Keratinocyte (primary cell): ENCODE measurements around the gene FAM124A.

Experiments
- EZH2 ChIP-seq: IDR thresholded peaks from one replicate; pipeline ENCODE4 v1.6.1; 2012; ENCODE audit warnings: inconsistent platforms, mild to moderate bottlenecking, low read length, moderate library complexity
- TF ChIP-seq, protein P1 (sequence below), 3 experiments: IDR thresholded peaks in 1 of 3; conservative IDR thresholded peaks in 1 of 3; optimal IDR thresholded peaks in 1 of 3; 2 replicates in 2 of 3; 3 replicates in 1 of 3; pipeline versions ENCODE3 to v1.5.1; 2011; ENCODE audit warnings: low read length in 3 of 3, mild to moderate bottlenecking in 3 of 3, moderate library complexity in 2 of 3, control low read depth in 1 of 3, inconsistent platforms in 1 of 3; ENCODE audit not compliant: insufficient read depth in 2 of 3; ENCODE audit errors: extremely low read depth in 1 of 3

DNA sequence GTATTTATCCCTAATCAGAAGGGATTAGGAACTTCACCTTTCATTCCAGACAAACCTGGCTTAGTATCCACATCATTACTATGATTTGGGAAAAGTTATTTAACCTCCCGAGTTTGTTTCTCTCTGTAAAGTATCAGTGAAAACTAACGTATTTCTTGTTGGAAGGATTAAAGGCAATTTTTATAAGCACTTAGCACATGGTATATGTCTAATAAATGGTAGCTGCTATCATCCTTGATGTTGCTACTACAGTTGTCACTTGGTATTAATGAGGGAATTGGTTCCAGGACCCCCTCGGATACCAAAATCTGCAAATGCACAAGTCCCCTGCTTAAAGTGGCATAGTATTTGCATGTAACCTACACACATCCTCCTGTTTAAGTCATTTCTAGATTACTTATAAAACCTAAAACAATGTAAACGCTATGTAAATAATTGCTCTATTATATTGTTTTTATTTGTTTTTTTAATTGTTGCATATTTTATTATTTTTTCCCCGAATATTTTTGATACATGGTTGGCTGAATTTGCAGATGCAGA, 42.7 kb upstream of the FAM124A start:
- TF ChIP-seq, protein P1, sequence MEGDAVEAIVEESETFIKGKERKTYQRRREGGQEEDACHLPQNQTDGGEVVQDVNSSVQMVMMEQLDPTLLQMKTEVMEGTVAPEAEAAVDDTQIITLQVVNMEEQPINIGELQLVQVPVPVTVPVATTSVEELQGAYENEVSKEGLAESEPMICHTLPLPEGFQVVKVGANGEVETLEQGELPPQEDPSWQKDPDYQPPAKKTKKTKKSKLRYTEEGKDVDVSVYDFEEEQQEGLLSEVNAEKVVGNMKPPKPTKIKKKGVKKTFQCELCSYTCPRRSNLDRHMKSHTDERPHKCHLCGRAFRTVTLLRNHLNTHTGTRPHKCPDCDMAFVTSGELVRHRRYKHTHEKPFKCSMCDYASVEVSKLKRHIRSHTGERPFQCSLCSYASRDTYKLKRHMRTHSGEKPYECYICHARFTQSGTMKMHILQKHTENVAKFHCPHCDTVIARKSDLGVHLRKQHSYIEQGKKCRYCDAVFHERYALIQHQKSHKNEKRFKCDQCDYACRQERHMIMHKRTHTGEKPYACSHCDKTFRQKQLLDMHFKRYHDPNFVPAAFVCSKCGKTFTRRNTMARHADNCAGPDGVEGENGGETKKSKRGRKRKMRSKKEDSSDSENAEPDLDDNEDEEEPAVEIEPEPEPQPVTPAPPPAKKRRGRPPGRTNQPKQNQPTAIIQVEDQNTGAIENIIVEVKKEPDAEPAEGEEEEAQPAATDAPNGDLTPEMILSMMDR (optimal IDR thresholded peaks at IDR 0.05 in 1 of 3, IDR thresholded peaks at IDR 0.05 in 1 of 3, conservative IDR thresholded peaks at IDR 0.05 in 1 of 3; ENCODE audit: extremely low read depth in 1 of 3, insufficient read depth in 2 of 3, low read length in 3 of 3): no peak
- no peak for TF ChIP-seq EZH2
